AG09319 (cell line): ENCODE measurements around the gene DLGAP1.

Experiments used
- DNase-seq: peaks from one replicate; pipeline ENCODE4 v3.0.0-alpha.2; 2010; ENCODE audit warnings: low read depth; ENCODE audit errors: extremely low read depth
- TF ChIP-seq, protein P1 (sequence below): IDR thresholded peaks from 2 replicates; pipeline ENCODE4 v1.5.1; 2011; ENCODE audit warnings: low read depth, mild to moderate bottlenecking, inconsistent platforms, low read length, moderate library complexity

DLGAP1 gene

DNA sequence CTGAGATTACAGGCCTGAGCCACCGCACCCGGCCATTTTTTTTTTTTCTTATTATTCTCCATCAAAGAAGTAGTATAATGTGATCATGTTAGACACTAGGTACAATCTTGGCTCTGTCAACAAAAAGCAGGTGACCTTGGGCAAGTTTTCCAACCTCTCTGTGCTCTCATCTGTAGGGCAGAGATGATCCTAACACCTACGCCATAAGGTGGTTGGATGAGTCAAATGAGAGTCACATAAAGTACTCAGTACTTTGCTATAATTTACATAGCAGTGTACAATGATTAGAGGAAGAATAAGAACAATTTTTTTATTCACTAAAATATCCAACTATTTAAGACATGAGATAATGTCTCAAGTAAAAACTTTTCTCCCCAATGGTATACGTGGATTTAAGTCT lies 876.5 kb downstream of the DLGAP1 start:
- DNase-seq, result no peak
- TF ChIP-seq, protein P1, sequence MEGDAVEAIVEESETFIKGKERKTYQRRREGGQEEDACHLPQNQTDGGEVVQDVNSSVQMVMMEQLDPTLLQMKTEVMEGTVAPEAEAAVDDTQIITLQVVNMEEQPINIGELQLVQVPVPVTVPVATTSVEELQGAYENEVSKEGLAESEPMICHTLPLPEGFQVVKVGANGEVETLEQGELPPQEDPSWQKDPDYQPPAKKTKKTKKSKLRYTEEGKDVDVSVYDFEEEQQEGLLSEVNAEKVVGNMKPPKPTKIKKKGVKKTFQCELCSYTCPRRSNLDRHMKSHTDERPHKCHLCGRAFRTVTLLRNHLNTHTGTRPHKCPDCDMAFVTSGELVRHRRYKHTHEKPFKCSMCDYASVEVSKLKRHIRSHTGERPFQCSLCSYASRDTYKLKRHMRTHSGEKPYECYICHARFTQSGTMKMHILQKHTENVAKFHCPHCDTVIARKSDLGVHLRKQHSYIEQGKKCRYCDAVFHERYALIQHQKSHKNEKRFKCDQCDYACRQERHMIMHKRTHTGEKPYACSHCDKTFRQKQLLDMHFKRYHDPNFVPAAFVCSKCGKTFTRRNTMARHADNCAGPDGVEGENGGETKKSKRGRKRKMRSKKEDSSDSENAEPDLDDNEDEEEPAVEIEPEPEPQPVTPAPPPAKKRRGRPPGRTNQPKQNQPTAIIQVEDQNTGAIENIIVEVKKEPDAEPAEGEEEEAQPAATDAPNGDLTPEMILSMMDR, result no peak

DNA sequence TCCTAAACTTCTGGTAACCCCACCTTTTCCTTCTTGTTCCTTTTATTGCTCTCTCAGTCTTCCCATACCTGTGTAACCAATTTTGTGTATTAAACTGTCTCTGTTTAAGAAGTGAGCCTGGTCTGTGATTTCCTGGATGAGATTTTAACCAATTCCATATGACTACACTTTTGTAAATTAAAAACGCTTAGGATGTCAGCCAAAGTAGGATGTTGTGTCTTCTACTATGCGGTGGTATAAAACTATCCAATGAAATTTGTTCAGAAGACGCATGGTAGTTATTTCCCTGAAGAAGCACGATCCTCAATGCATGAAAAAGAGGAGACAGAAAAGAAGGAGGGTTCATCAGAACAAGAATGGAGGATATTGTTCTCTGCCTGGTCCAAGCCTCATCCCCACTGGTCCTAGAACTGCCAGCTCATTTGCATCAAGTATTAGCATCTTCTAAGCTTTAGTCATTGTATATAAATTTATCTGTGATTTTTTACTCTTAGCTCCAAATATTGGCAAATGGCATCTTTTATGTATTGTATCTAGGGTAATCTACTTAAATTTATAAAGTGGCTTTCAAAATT lies 877.7 kb downstream of the DLGAP1 start:
- DNase-seq, result no peak

DNA sequence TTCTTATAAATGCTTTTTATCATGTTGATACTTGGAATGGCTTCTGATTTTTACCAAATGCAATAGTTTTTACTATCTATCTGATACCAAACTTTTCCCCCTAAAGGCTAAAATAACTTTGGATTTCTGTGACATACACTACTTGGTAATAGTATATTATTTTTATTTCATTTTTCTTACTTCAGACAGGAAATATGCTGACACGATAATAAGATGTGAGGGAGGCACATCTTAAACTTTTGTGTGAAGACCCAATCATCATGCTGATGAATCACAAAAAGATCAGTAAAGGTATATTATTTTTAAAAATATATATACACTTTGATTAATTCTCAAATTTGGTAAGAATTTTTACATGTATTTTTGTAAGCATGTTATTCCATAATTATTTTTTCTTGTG lies 882.3 kb downstream of the DLGAP1 start:
- TF ChIP-seq, protein P1, result no peak
- DNase-seq, result no peak

More for the DNA sequence above, 877.7 kb downstream of the DLGAP1 start:
- TF ChIP-seq, protein P1, result no peak

DNA sequence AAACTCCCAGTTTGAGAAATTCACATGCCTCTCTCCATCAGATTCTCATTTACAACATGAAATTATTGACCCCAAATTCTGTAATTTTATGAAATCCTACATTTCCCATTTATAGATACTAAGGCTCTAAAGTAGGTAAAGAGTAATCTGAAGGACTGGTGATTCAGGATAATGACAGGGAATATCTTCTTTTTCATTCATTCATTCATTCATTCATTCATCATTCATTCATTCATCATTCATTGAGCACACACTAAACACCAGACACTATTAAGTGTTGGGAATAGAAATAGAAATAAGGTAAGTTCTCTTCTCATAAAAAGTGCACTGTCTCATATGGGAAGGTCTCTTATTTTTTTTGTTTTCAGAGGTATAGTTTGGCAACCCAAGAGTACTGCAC lies 888.3 kb downstream of the DLGAP1 start:
- TF ChIP-seq, protein P1, result no peak
- no peak for DNase-seq

DNA sequence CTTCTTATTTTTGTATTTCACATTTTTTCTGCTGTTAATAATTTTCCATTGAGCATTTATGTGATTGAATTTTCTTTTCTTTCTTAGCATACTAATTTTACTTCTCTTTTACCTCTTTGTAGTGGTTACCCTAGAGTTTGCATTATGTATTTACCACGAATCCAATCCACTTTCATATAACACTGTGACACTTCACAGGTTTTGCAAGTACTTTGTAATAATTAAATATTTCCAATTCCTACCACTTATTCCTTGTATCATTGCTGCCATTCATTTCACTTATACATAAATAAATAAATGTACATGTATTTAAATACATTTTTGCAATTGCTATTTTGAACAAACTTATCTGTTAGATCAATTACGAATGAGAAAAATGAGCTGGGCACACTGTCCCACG lies 894.4 kb downstream of the DLGAP1 start:
- DNase-seq, result no peak
- TF ChIP-seq, protein P1, result no peak

DNA sequence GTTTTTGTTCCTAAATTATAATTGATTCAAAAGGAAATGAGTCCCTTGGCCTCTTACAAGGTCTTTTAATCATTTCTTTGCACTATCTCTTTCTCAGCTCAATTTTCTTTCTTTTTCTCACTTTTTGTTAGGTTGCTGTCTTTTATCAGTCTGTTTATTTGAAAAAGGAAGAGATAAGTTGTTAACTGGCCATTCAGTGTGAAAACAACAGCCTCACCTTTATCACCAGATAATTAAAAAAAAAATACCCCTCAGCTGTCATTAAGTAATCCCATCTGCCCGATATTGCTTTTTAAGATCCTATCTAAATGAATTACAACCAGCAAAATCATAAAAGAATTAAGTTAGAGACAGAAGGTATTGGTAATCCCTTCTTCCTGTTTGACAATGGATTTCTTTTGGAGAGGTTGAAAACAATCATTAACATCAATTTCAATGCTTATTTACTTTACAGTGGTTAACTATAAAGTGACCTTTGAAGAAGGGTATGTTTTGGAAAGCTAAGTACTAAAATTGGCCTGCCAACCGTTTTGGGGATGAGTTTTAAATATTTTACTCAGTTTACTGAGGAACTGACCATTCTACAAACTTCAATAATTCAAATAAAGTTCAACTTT lies 900.2 kb downstream of the DLGAP1 start:
- TF ChIP-seq, protein P1, result no peak

DNA sequence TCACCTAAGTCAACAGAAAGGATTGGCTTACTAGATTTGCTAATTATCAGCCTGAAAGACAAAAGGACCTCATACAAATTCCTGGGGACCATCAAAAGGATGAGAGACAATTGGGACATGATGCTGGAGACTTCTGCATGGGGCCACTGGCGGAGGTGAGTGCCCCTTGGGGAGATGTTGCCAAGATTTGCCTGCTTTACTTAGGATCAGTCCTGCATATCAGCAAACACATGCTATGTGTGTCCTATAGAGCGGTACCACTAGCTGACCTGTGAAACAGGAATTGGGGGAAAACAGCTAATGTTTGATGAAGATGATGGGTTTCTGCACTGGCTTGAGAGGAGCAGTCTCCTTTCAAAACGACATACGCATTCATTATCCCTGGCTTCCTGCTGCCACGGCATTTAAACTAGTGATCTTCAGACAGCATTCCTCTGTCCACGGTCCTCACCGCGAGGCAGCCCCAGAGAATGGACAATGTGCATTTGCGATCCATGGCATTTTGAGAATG lies 901.0 kb downstream of the DLGAP1 start:
- TF ChIP-seq, protein P1, result no peak
- DNase-seq, result no peak

More for the DNA sequence above, 900.2 kb downstream of the DLGAP1 start:
- no peak for DNase-seq
